Breast epithelium (tissue), 4 donors: ENCODE measurements around the gene CEP20. TPM values are rescaled to one million over a fixed set of nuclear protein-coding genes. Genes with fewer than 3 reads are reported as not detected.

Experiments
- DNase-seq, 2 donors: peaks; one replicate each; pipeline ENCODE4 v3.0.0-alpha.2; 2019; ENCODE audit warnings: low spot score in 2 of 2
- H3K27ac ChIP-seq, 2 donors: fragments of 200-600 bp; sonication (generic) in 1 of 2; one replicate each; pipeline ENCODE4 v1.5.1; 2016 to 2019; ENCODE audit warnings: mild to moderate bottlenecking in 1 of 2
- H3K27me3 ChIP-seq, 2 donors: fragments of 200-600 bp; sonication (generic) in 1 of 2; one replicate each; pipeline versions ENCODE4 v1.5.1 to v1.6.0; 2017 to 2019; ENCODE audit warnings: control low read depth in 1 of 2, mild to moderate bottlenecking in 1 of 2
- H3K36me3 ChIP-seq: fragments of 200-600 bp; one replicate; pipeline ENCODE4 v1.5.1; 2019
- H3K4me1 ChIP-seq, 2 donors: fragments of 200-600 bp; sonication (generic); one replicate each; pipeline ENCODE4 v1.5.1; 2016 to 2019; ENCODE audit warnings: control low read depth in 1 of 2
- H3K4me3 ChIP-seq, 3 donors: fragments of 200-600 bp; sonication (generic); 1 replicate in 2 of 3; 2 replicates in 1 of 3; pipeline ENCODE4 v1.5.1; 2016 to 2019; ENCODE audit warnings: mild to moderate bottlenecking in 3 of 3, moderate library complexity in 2 of 3
- H3K9me3 ChIP-seq, 2 donors: fragments of 200-600 bp; sonication (generic) in 1 of 2; one replicate each; pipeline ENCODE4 v1.5.1; 2016 to 2019; ENCODE audit warnings: control low read depth in 1 of 2
- CTCF ChIP-seq, 3 donors: fragments of 450-650 bp; IDR thresholded peaks; one replicate each; pipeline ENCODE4 v1.5.1; 2016 to 2017; ENCODE audit warnings: antibody characterized with exemption in 3 of 3, mild to moderate bottlenecking in 3 of 3, moderate library complexity in 3 of 3
- POLR2A ChIP-seq: fragments of 450-650 bp; IDR thresholded peaks from one replicate; pipeline ENCODE4 v1.6.1; 2016; ENCODE audit warnings: antibody characterized with exemption, mild to moderate bottlenecking, moderate library complexity
- POLR2AphosphoS5 ChIP-seq, 3 donors: sonication (generic); formaldehyde crosslinking; IDR thresholded peaks; one replicate each; pipeline ENCODE4 v1.6.1; 2017; ENCODE audit warnings: antibody characterized with exemption in 3 of 3
- intact Hi-C: fragments of 100-400 bp; cut with DNase I; formaldehyde crosslinking; loops from one replicate; pipeline ENCODE4 v1.15.1; 2023; ENCODE audit warnings: low total_unique reads
- total RNA-seq, 3 donors: library from RNA; depleted of rRNA; stranded (reverse); fragments of >200 nt; gene quantifications; one replicate each; pipeline ENCODE4 v1.1.0, GENCODE V29; 2016

CEP20 gene
- total RNA-seq, 3 donors from 2014 or later, result 31.8 to 43.9 (median 40.8) TPM

GRCh38 chr16:15886078-15886477, 2.3 kb downstream of the CEP20 start:
- H3K9me3 ChIP-seq, result no peaks in the 10 kb centered on the region
- TF ChIP-seq POLR2AphosphoS5 (IDR thresholded peaks at IDR 0.05), result no peak
- no peak for TF ChIP-seq POLR2A
- TF ChIP-seq CTCF (IDR thresholded peaks at IDR 0.05), result no peak
- peaks cover 0 to 9% of the 10 kb centered on the region in 2 donors for H3K4me1 ChIP-seq
- H3K27me3 ChIP-seq, result no peaks in the 10 kb centered on the region
- H3K4me3 ChIP-seq, result no peak overlapping the region
- H3K27ac ChIP-seq, result no peak overlapping the region
- no peak for DNase-seq
- no peaks in the 10 kb centered on the region for H3K36me3 ChIP-seq
- intact Hi-C loops, result loop anchor here (5.0 to 10.0 kb wide), 2 partner anchors 69 to 99 kb away; no protein-coding TSS in a partner anchor

- no peaks in the 10 kb centered on the region for H3K9me3 ChIP-seq
- intact Hi-C loops, result loop anchor here (5.0 to 10.0 kb wide), 2 partner anchors 69 to 98 kb away; no protein-coding TSS in a partner anchor
- TF ChIP-seq POLR2AphosphoS5 (IDR thresholded peaks at IDR 0.05) (no peak), CTCF (IDR thresholded peaks at IDR 0.05) (no peak), POLR2A (no peak)
- no peak for DNase-seq
- H3K4me1 ChIP-seq, result peaks cover 0 to 9% of the 10 kb centered on the region in 2 donors
- no peak overlapping the region for H3K4me3 ChIP-seq
- H3K27ac ChIP-seq, result no peak overlapping the region
- no peaks in the 10 kb centered on the region for H3K36me3 ChIP-seq
- no peaks in the 10 kb centered on the region for H3K27me3 ChIP-seq
Observed at GRCh38 chr16:15885560-15886001, 2.8 kb downstream of the CEP20 start.

GRCh38 chr16:15882563-15882962, 5.8 kb downstream of the CEP20 start:
- no peaks in the 10 kb centered on the region for H3K9me3 ChIP-seq
- no peaks in the 10 kb centered on the region for H3K27me3 ChIP-seq
- no peak overlapping the region for H3K27ac ChIP-seq
- no peaks in the 10 kb centered on the region for H3K36me3 ChIP-seq
- intact Hi-C loops, result loop anchor here (10.0 kb wide), 1 partner anchor 72 kb away; no protein-coding TSS in a partner anchor
- no peak for TF ChIP-seq CTCF (IDR thresholded peaks at IDR 0.05)
- TF ChIP-seq POLR2A, result no peak
- no peak for TF ChIP-seq POLR2AphosphoS5 (IDR thresholded peaks at IDR 0.05)
- H3K4me3 ChIP-seq, result no peak overlapping the region
- DNase-seq, result no peak
- peaks cover 0 to 7% of the 10 kb centered on the region in 2 donors for H3K4me1 ChIP-seq

GRCh38 chr16:15881794-15882379, 6.5 kb downstream of the CEP20 start:
- intact Hi-C loops, result loop anchor here (10.0 kb wide), 1 partner anchor 73 kb away; no protein-coding TSS in a partner anchor
- TF ChIP-seq POLR2AphosphoS5 (IDR thresholded peaks at IDR 0.05) (no peak), CTCF (IDR thresholded peaks at IDR 0.05) (no peak)

GRCh38 chr16:15880434-15881308, 7.7 kb downstream of the CEP20 start:
- TF ChIP-seq POLR2A (no peak), CTCF (IDR thresholded peaks at IDR 0.05) (no peak), POLR2AphosphoS5 (IDR thresholded peaks at IDR 0.05) (no peak)
- no peaks in the 10 kb centered on the region for H3K36me3 ChIP-seq
- H3K27ac ChIP-seq, result no peak overlapping the region
- H3K27me3 ChIP-seq, result no peaks in the 10 kb centered on the region
- no peak overlapping the region for H3K4me3 ChIP-seq
- no peaks in the 10 kb centered on the region for H3K4me1 ChIP-seq
- no peaks in the 10 kb centered on the region for H3K9me3 ChIP-seq
- no peak for DNase-seq
- intact Hi-C loops, result loop anchor here (10.0 kb wide), 1 partner anchor 74 kb away; no protein-coding TSS in a partner anchor

More at GRCh38 chr16:15881794-15882379, 6.5 kb downstream of the CEP20 start:
- Histone ChIP-seq H3K9me3 (no peaks in the 10 kb centered on the region), H3K27ac (no peak overlapping the region), H3K27me3 (no peaks in the 10 kb centered on the region), H3K36me3 (no peaks in the 10 kb centered on the region), H3K4me1 (no peaks in the 10 kb centered on the region), H3K4me3 (no peak overlapping the region)
- no peak for DNase-seq
